ENCODE data around the gene SUV39H1.

DNA sequence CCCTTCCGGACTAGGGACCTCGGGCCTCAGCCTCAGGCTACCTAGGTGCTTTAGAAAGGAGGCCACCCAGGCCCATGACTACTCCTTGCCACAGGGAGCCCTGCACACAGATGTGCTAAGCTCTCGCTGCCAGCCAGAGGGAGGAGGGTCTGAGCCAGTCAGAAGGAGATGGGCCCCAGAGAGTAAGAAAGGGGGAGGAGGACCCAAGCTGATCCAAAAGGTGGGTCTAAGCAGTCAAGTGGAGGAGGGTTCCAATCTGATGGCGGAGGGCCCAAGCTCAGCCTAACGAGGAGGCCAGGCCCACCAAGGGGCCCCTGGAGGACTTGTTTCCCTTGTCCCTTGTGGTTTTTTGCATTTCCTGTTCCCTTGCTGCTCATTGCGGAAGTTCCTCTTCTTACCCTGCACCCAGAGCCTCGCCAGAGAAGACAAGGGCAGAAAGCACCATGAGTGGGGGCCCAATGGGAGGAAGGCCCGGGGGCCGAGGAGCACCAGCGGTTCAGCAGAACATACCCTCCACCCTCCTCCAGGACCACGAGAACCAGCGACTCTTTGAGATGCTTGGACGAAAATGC lies 13.0 kb upstream of the SUV39H1 start, which contains the start of gene WAS:
- TF ChIP-seq, protein P1, sequence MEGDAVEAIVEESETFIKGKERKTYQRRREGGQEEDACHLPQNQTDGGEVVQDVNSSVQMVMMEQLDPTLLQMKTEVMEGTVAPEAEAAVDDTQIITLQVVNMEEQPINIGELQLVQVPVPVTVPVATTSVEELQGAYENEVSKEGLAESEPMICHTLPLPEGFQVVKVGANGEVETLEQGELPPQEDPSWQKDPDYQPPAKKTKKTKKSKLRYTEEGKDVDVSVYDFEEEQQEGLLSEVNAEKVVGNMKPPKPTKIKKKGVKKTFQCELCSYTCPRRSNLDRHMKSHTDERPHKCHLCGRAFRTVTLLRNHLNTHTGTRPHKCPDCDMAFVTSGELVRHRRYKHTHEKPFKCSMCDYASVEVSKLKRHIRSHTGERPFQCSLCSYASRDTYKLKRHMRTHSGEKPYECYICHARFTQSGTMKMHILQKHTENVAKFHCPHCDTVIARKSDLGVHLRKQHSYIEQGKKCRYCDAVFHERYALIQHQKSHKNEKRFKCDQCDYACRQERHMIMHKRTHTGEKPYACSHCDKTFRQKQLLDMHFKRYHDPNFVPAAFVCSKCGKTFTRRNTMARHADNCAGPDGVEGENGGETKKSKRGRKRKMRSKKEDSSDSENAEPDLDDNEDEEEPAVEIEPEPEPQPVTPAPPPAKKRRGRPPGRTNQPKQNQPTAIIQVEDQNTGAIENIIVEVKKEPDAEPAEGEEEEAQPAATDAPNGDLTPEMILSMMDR (IDR thresholded peaks at IDR 0.05), result no peak
- no peak for TF ChIP-seq EP300 (IDR thresholded peaks at IDR 0.05)

All from upper lobe of left lung (tissue), 4 donors.